ENCODE results near the gene LIN52. TPM values are rescaled to one million over a fixed set of nuclear protein-coding genes. Genes with fewer than 3 reads are reported as not detected.

The LIN52 gene
- total RNA-seq, 4 donors from 2014 or later = 5.6 to 11.3 (median 10.8) TPM

DNA sequence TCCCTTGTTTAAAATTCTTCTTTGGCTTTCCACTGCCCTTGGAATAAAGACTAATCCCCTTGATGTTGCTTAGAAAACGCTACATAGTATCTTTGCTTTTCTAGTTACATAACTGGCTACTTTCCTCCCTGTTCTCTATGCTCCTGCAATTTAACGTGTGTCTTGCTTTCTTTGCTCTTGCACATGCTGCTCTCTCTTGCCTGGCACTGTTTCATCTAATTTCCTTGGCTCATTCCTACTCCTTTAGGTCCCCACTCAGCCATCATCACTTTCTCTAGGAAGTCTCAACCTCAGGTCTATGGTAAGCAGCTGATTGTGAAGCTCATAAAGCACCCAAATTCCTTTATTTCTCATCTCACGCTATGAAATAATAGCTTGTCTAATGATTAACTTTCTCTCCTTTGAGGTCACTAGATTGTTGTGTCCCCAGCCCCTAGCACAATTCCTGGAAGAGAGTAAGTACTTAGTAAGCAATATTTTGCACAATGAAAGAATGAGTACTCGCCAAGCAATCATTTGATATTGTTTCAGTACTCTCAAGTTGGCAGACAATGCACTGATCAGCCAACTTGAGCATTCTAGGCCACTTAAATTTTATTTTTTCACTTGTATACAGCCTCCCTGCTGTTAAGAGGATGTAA, 3.8 kb upstream of the LIN52 start:
- ATAC-seq (ENCODE audit: low FRiP score) (no peak), DNase-seq (ENCODE audit: low spot score) (no peak)
- TF ChIP-seq, protein P1, sequence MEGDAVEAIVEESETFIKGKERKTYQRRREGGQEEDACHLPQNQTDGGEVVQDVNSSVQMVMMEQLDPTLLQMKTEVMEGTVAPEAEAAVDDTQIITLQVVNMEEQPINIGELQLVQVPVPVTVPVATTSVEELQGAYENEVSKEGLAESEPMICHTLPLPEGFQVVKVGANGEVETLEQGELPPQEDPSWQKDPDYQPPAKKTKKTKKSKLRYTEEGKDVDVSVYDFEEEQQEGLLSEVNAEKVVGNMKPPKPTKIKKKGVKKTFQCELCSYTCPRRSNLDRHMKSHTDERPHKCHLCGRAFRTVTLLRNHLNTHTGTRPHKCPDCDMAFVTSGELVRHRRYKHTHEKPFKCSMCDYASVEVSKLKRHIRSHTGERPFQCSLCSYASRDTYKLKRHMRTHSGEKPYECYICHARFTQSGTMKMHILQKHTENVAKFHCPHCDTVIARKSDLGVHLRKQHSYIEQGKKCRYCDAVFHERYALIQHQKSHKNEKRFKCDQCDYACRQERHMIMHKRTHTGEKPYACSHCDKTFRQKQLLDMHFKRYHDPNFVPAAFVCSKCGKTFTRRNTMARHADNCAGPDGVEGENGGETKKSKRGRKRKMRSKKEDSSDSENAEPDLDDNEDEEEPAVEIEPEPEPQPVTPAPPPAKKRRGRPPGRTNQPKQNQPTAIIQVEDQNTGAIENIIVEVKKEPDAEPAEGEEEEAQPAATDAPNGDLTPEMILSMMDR (IDR thresholded peaks at IDR 0.05) = no peak

DNA sequence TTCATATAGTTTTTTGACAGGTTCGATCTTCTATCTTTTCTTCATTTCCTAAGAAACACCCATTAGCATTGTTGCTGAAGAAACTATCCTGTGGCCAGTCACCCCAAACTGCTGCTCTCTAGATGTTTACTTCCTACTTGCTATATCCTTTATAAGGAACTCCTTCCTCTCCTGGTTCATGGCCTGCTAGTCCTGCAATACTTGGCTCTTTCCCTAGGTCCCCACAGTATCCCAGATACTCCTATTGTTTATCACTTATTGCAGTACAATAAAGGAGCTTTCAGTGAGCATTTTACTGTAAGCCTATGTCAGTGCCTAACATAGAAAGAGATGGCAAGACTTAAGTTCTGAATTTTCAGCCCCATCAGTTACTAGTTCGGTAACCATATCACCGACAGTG, 3.3 kb upstream of the LIN52 start:
- no peak for DNase-seq (ENCODE audit: low spot score)
- no peak for ATAC-seq (ENCODE audit: low FRiP score)
- TF ChIP-seq, protein P1 (IDR thresholded peaks at IDR 0.05) = no peak

DNA sequence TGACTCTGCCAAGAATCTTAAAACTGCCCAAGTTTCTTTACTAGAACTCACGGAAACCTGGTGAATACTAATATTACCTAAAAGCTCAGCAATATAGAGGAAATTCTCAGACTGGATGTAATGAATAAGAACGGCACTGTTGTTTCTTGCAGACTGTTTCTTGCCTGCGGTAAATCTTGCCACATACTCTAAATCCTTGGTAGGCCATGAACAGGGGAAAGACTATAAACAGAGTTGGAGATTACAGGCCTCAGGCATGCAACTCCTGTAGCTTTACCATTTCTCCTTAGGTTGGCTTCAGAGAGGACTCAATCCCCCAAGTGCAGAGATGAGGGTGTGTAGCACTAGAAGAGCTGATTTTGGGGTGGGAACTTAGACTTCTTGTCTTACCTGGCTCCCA, 1.6 kb upstream of the LIN52 start:
- DNase-seq (ENCODE audit: low spot score) (no peak), ATAC-seq (ENCODE audit: low FRiP score) (no peak)
- TF ChIP-seq, protein P1 (IDR thresholded peaks at IDR 0.05) = no peak

DNA sequence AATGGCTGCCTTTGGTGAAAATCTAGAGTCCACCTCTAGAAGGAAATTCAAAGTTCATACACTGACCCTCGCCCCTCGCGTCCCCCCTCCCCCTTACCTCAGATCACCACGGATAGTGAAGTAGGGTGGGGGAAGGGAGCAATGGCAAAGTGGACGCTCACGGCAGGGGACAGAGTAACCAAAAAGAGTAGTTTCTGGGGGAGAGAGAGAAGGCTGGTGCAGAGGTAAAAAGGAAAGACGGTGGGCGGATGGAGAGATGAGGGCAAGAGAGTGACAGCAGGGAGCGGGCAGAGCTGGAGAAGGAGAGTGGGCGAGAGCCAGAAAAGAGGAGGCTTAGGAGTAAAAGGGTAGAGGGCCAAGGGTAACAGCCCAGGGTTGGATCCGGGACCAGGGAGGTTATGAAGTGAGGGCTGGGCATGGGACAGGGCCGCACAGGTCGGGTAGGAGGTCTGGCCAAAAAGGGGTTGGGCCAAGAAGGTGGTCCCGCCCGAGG, 926 bp upstream of the LIN52 start:
- ATAC-seq (ENCODE audit: low FRiP score) = peak; percentile 25
- TF ChIP-seq, protein P1 (IDR thresholded peaks at IDR 0.05) = no peak
- DNase-seq (ENCODE audit: low spot score) = no peak

DNA sequence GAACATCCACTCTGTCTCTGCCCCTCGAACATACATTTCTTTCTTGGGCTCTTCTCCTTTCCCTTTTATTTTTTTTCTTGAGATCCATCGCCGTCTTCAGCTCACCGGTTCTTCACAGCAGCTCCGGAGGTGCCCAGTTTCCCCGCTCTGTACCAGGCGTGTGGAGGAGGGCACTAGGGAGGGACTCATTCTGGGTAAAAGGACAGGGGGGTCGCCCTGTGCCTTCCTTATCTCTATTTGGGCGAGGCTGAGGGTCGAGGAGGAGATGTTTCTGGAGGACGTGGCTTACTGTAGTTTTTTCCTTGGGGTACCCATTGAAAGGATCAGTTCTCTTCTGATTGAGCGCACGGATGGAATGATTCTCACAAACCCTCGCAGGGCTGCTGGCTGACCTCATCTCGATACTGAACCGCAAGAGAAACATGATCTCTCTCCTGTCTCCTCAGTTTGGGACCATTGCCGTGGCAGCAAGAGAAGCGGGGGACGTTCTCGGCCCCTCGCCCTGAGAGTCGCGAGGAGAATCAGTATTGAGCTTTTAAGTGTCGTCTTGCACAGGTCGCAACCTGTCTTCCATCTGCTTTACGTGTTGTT, 386 bp downstream of the LIN52 start:
- TF ChIP-seq, protein P1 (IDR thresholded peaks at IDR 0.05) = no peak
- ATAC-seq (ENCODE audit: low FRiP score) = peak; percentile 17

DNA sequence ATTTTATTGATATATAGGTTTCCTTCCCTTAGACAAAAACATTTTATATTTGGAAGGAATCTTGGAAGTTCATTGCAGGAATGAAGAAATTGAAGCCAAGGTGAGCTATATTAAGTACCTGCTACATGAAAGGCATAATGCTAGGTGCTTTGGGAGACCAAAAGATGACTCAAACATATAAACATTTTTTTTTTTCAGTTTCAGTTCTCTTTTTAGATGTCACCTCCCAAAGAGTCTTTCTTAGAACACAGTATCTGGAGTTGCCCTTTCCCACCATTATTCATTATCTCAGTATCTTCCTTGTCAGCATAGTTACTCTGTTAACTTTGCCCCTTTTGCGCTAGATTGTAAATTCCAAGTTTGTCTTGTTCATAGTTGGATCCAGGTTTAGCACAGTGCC, 1.1 kb downstream of the LIN52 start:
- DNase-seq (ENCODE audit: low spot score) (no peak), ATAC-seq (ENCODE audit: low FRiP score) (no peak)
- TF ChIP-seq, protein P1 (IDR thresholded peaks at IDR 0.05) = no peak

More for the DNA sequence above, 386 bp downstream of the LIN52 start:
- no peak for DNase-seq (ENCODE audit: low spot score)

Measured in omental fat pad (tissue), 4 donors.